Brain microvascular endothelial cell (primary cell): ENCODE measurements around the gene TFF3.

Experiments
- DNase-seq: peaks from one replicate; pipeline ENCODE4 v3.0.0-alpha.2; 2020
- H3K27ac ChIP-seq: fragments of 250-450 bp; sonication (Bioruptor Pico); 2 replicates; pipeline ENCODE4 v1.5.1; 2020; ENCODE audit warnings: mild to moderate bottlenecking, moderate library complexity
- H3K27me3 ChIP-seq: fragments of 250-450 bp; sonication (Bioruptor Pico); replicated peaks from 2 replicates; pipeline ENCODE4 v1.5.1; 2020; ENCODE audit warnings: mild to moderate bottlenecking
- H3K36me3 ChIP-seq: fragments of 250-450 bp; sonication (Bioruptor Pico); replicated peaks from 2 replicates; pipeline ENCODE4 v1.5.1; 2020; ENCODE audit warnings: mild to moderate bottlenecking
- H3K4me3 ChIP-seq: 2 replicates; pipeline ENCODE4 v1.5.1; 2011; ENCODE audit warnings: low read depth, mild to moderate bottlenecking, control low read depth, low read length, moderate library complexity
- CTCF ChIP-seq: IDR thresholded peaks from 2 replicates; pipeline ENCODE4 v1.5.1; 2011; ENCODE audit warnings: low read depth, mild to moderate bottlenecking, moderate library complexity, low read length, control low read depth, inconsistent platforms; ENCODE audit errors: missing control alignments
- in situ Hi-C: cut with HindIII; loops from 2 replicates; pipeline ENCODE4 v1.10.0; 2017; ENCODE audit warnings: low sequenced_read_pairs, low pct_ligation_motif_present

The TFF3 gene

GRCh38 chr21:42315296-42315891, at the start of gene TFF3:
TSS of gene TFF3 (minus strand) at chr21:42315409. CDS start at chr21:42315374, 35 bp downstream.
- H3K36me3 ChIP-seq: no peaks in the 10 kb centered on the region
- no peak within 1 kb of the TSS for H3K27ac ChIP-seq
- H3K27me3 ChIP-seq: no peaks in the 10 kb centered on the region
- H3K4me3 ChIP-seq: no peak within 1 kb of the TSS
- TF ChIP-seq CTCF: no peak
- in situ Hi-C loops: no loop called here
- DNase-seq: no peak

GRCh38 chr21:42364304-42364865, 49.2 kb upstream of the TFF3 start:
- no peaks in the 10 kb centered on the region for H3K36me3 ChIP-seq
- in situ Hi-C loops: no loop called here
- no peak overlapping the region for H3K4me3 ChIP-seq
- no peak for TF ChIP-seq CTCF
- no peak overlapping the region for H3K27ac ChIP-seq
- no peaks in the 10 kb centered on the region for H3K27me3 ChIP-seq
- no peak for DNase-seq

GRCh38 chr21:42363312-42363711, 48.1 kb upstream of the TFF3 start:
- no peak for TF ChIP-seq CTCF
- no peak for DNase-seq
- Histone ChIP-seq H3K36me3 (no peaks in the 10 kb centered on the region), H3K27ac (no peak overlapping the region), H3K4me3 (no peak overlapping the region), H3K27me3 (no peaks in the 10 kb centered on the region)
- in situ Hi-C loops: no loop called here

- DNase-seq: no peak
- TF ChIP-seq CTCF: no peak
- H3K4me3 ChIP-seq: no peak overlapping the region
- H3K27ac ChIP-seq: no peak overlapping the region
- in situ Hi-C loops: no loop called here
- no peaks in the 10 kb centered on the region for H3K27me3 ChIP-seq
- no peaks in the 10 kb centered on the region for H3K36me3 ChIP-seq
Observed at GRCh38 chr21:42362700-42363099, 47.5 kb upstream of the TFF3 start.

- no peak overlapping the region for H3K27ac ChIP-seq
- H3K27me3 ChIP-seq: no peaks in the 10 kb centered on the region
- in situ Hi-C loops: no loop called here
- no peak overlapping the region for H3K4me3 ChIP-seq
- no peak for TF ChIP-seq CTCF
- no peak for DNase-seq
- H3K36me3 ChIP-seq: no peaks in the 10 kb centered on the region
Observed at GRCh38 chr21:42362198-42362597, 47.0 kb upstream of the TFF3 start.

GRCh38 chr21:42361286-42361685, 46.1 kb upstream of the TFF3 start:
- no peak overlapping the region for H3K27ac ChIP-seq
- H3K27me3 ChIP-seq: no peaks in the 10 kb centered on the region
- in situ Hi-C loops: no loop called here
- no peak for TF ChIP-seq CTCF
- H3K4me3 ChIP-seq: no peak overlapping the region
- no peak for DNase-seq
- no peaks in the 10 kb centered on the region for H3K36me3 ChIP-seq
